Tibial nerve (tissue), 4 donors: Measurements from ENCODE around the gene KRT6B. TPM values are rescaled to one million over a fixed set of nuclear protein-coding genes. Genes with fewer than 3 reads are reported as not detected.

Experiments
- DNase-seq, 2 donors: peaks; one replicate each; pipeline ENCODE4 v3.0.0-alpha.2; 2019; ENCODE audit warnings: low spot score in 2 of 2
- H3K27ac ChIP-seq, 4 donors: fragments of 200-600 bp; sonication (generic) in 3 of 4; one replicate each; pipeline ENCODE4 v1.5.1; 2017 to 2019; ENCODE audit warnings: mild to moderate bottlenecking in 1 of 4
- H3K27me3 ChIP-seq, 2 donors: fragments of 200-600 bp; sonication (generic) in 1 of 2; one replicate each; pipeline versions ENCODE4 v1.5.1 to v1.6.0; 2017 to 2019
- H3K36me3 ChIP-seq, 3 donors: fragments of 200-600 bp; sonication (generic); one replicate each; pipeline ENCODE4 v1.5.1; 2018 to 2019
- H3K4me1 ChIP-seq, 4 donors: fragments of 200-600 bp; sonication (generic) in 3 of 4; one replicate each; pipeline ENCODE4 v1.5.1; 2017 to 2019
- H3K4me3 ChIP-seq, 4 donors: fragments of 200-600 bp; sonication (generic) in 3 of 4; one replicate each; pipeline ENCODE4 v1.5.1; 2017 to 2019; ENCODE audit warnings: mild to moderate bottlenecking in 1 of 4, moderate library complexity in 1 of 4
- H3K9me3 ChIP-seq, 4 donors: fragments of 200-600 bp; sonication (generic) in 3 of 4; one replicate each; pipeline ENCODE4 v1.5.1; 2017 to 2019
- CTCF ChIP-seq, 5 experiments: fragments of 200-600 bp in 3 of 5; fragments of 450-650 bp in 2 of 5; sonication (generic) in 3 of 5; IDR thresholded peaks; one replicate each; pipeline ENCODE4 v1.5.1; 2016 to 2019; ENCODE audit warnings: antibody characterized with exemption in 5 of 5, mild to moderate bottlenecking in 3 of 5, moderate library complexity in 2 of 5
- EP300 ChIP-seq, 2 donors: sonication (generic); formaldehyde crosslinking; IDR thresholded peaks; one replicate each; pipeline ENCODE4 v1.6.1; 2017; ENCODE audit warnings: antibody characterized with exemption in 2 of 2, mild to moderate bottlenecking in 1 of 2
- POLR2A ChIP-seq, 2 donors: fragments of 450-650 bp; IDR thresholded peaks; one replicate each; pipeline ENCODE4 v1.6.1; 2017; ENCODE audit warnings: antibody characterized with exemption in 2 of 2, mild to moderate bottlenecking in 2 of 2, moderate library complexity in 2 of 2
- WGBS, 2 donors: methylation state at CpG; one replicate each; pipeline ENCODE4 v1.1.5; 2018; 5-methylcytosine and 5-hydroxymethylcytosine counted together
- total RNA-seq, 4 donors: library from RNA; depleted of rRNA; stranded (reverse); fragments of >200 nt; gene quantifications; one replicate each; pipeline ENCODE4 v1.1.0, GENCODE V29; 2016

Gene KRT6B
- total RNA-seq, 4 donors from 2014 or later = not detected

DNA sequence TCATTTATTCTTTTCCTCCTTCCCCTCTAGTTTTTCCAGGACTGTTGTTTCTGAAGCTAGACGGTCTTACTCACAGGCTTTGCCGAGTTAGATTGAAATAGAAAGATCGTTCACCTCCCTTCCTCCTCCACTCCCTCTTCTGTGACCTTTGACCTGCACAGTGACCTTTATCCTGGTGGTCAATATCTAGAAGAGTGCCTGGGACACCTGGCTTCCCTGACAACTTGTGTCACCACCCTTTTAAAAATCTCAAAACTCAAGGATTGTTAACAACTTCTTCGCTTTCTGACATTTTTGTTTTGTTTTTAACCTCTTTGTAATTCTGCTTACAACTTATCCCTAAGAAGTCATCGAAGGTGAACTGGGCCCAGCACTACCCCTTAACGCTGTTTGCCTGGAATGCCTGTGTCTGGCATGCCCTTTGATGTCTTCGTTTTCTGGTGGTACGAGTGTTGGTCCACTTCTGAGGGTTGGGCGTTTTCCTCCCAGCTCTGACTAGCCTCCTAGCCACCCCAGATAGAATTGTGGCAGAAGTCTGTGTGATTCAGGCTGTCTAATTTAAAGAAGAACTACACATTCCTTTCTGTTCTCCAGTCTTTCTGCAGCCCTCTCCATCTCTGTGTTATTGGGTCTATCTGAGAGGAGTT lies 15.0 kb downstream of the KRT6B start:
- WGBS, 2 donors = 71 to 75% methylated on average over 9 of the region's 9 CpGs
- no peak for DNase-seq

GRCh38 chr12:52436000-52436827 lies 15.7 kb downstream of the KRT6B start:
- no peak for TF ChIP-seq EP300 (IDR thresholded peaks at IDR 0.05)
- no peak for TF ChIP-seq POLR2A (IDR thresholded peaks at IDR 0.05)
- no peak for TF ChIP-seq CTCF (IDR thresholded peaks at IDR 0.05)
- Histone ChIP-seq H3K4me1 (no peaks in the 10 kb centered on the region), H3K9me3 (no peaks in the 10 kb centered on the region), H3K27me3 (peaks cover 0 to 8% of the 10 kb centered on the region in 2 donors), H3K27ac (no peak overlapping the region), H3K4me3 (no peak overlapping the region), H3K36me3 (no peaks in the 10 kb centered on the region)
- no peak for DNase-seq
- 48 to 54% methylated on average over 9 of the region's 9 CpGs for WGBS, 2 donors

More for the DNA sequence above, 15.0 kb downstream of the KRT6B start:
- no peak overlapping the region for H3K4me3 ChIP-seq
- no peaks in the 10 kb centered on the region for H3K9me3 ChIP-seq
- no peaks in the 10 kb centered on the region for H3K36me3 ChIP-seq
- no peak overlapping the region for H3K27ac ChIP-seq
- H3K27me3 ChIP-seq = peaks cover 0 to 8% of the 10 kb centered on the region in 2 donors
- no peaks in the 10 kb centered on the region for H3K4me1 ChIP-seq
- TF ChIP-seq EP300 (IDR thresholded peaks at IDR 0.05) (no peak), CTCF (IDR thresholded peaks at IDR 0.05) (no peak), POLR2A (IDR thresholded peaks at IDR 0.05) (no peak)

- H3K27ac ChIP-seq = no peak overlapping the region
- peaks cover 0 to 8% of the 10 kb centered on the region in 2 donors for H3K27me3 ChIP-seq
- DNase-seq = no peak
- WGBS, 2 donors = 88 to 95% methylated on average over 6 of the region's 6 CpGs
- H3K9me3 ChIP-seq = no peaks in the 10 kb centered on the region
- H3K4me3 ChIP-seq = no peak overlapping the region
- H3K36me3 ChIP-seq = no peaks in the 10 kb centered on the region
- no peaks in the 10 kb centered on the region for H3K4me1 ChIP-seq
- TF ChIP-seq POLR2A (IDR thresholded peaks at IDR 0.05) (no peak), CTCF (IDR thresholded peaks at IDR 0.05) (no peak), EP300 (IDR thresholded peaks at IDR 0.05) (no peak)
Observed at GRCh38 chr12:52435659-52435999, 16.3 kb downstream of the KRT6B start.

DNA sequence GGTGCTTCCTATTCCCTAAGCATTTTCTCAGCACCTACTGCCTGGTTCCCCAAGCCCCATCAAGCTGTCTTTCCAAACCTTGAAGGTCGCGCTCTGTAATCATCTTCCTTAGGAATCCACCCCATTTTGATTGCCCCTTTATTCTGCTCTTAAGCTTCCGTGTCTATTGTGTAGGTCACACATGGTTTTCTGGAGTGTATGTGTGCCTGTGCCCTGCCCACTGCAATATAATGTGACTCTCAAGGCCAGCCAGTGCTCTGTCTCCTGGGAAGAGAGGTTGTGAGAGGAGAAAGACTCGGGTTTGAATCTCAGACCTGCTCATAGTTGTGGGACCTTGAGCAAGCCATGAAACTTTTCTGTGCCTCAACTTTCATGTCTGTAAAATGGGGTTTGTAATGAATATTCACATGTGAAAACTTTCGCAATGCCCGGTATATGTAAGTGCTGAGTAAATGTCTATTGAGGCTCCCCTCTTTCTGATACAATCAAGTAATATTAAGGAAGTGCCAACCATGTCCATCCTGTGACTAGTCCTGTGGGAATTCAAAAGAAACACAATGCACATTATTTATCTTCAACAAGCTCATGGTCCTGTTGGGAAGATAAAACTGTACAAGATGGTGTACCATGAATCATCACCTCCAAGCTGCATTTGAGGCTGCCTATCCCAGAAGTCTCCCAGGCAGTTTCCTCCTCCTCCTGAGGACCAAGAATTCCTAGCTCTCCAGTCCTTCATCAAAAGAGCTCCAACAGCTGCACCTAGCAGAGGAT lies 17.0 kb downstream of the KRT6B start:
- Histone ChIP-seq H3K27ac (no peak overlapping the region), H3K4me3 (no peak overlapping the region), H3K36me3 (no peaks in the 10 kb centered on the region), H3K9me3 (no peaks in the 10 kb centered on the region), H3K27me3 (peaks cover 0 to 8% of the 10 kb centered on the region in 2 donors), H3K4me1 (no peaks in the 10 kb centered on the region)
- DNase-seq = no peak
- WGBS, 2 donors = 89 to 90% methylated on average over 6 of the region's 6 CpGs
- no peak for TF ChIP-seq CTCF (IDR thresholded peaks at IDR 0.05)
- TF ChIP-seq EP300 (IDR thresholded peaks at IDR 0.05) = no peak
- no peak for TF ChIP-seq POLR2A (IDR thresholded peaks at IDR 0.05)
